Posterior cingulate gyrus (tissue), 11 donors: ENCODE results near the gene B3GNT9.

Experiments
- DNase-seq, 10 donors: peaks; one replicate each; pipeline versions ENCODE4 v3.0.0 to v3.0.0-alpha.2; 2020 to 2021; ENCODE audit warnings: mixed read lengths in 3 of 10
- intact Hi-C: fragments of 100-400 bp; cut with DNase I; formaldehyde crosslinking; loops from one replicate; pipeline ENCODE4 v1.15.1; 2023

Gene B3GNT9

DNA sequence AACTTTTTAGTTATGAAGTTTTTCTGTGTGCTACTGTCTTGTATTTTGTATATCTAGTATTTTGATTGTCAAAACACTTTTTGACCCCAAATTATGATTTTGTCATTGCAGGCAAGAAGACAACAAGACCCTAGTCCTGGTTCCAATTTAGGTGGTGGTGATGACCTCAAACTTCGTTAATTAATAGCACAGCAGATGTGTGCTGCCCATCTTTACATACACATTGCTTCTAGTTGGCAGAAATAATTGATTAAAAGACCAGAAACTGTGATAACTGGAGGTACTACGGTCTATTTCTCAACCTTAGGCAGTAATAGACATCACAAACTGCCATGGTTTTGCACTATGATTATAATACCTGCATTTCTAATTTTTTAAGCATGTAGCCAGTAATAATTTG is 52.2 kb downstream of the B3GNT9 start:
- no peak for DNase-seq
- intact Hi-C loops = no loop called here
